NCI-H510A (cell line): ENCODE measurements around the gene TUT1.

Experiments used
- DNase-seq: peaks from one replicate; lab custom pipeline; 2025; lab: John Stamatoyannopoulos, UW

The TUT1 gene

DNA sequence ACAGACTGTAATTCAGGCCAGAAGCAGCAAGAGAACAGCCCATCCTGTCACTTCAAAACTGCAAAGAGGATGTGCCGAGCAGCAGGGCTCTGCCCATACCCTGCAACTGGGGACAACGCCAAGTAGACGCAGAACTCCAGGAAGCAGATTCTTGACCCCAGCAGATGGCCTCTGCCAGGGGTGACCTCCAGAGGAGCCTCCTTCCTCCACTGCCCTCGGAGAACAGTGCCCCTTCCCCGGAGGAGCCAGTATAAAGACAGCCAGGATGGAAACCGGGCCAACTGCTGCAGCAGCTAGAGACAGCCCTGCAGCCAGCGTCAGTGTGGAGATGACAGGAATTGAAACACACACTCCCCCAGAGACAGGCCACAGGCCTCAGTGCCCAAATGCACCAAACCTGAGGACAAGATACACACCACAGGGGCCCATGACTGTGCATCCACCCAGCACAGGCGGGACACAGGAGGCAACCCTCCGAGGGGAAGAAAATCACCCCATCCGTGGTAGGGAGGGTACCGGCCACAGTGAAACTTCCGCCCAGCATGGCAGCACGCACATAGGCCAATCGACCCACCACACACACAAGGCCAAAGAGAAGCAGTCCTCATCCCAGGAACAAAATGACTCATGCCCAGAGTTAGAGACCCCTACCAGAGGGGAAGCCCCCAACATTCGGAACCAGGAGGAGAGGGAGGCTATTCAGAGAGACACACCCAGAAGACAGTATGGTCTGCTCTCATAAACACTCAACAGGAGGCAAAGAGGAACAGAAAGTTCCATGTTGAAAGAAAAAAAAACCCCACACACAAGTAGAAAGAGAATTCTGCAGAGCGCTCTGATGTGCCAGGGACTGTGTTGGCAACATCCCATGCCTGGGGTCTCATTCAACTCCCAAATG lies 50.3 kb downstream of the TUT1 start:
- no peak for DNase-seq

DNA sequence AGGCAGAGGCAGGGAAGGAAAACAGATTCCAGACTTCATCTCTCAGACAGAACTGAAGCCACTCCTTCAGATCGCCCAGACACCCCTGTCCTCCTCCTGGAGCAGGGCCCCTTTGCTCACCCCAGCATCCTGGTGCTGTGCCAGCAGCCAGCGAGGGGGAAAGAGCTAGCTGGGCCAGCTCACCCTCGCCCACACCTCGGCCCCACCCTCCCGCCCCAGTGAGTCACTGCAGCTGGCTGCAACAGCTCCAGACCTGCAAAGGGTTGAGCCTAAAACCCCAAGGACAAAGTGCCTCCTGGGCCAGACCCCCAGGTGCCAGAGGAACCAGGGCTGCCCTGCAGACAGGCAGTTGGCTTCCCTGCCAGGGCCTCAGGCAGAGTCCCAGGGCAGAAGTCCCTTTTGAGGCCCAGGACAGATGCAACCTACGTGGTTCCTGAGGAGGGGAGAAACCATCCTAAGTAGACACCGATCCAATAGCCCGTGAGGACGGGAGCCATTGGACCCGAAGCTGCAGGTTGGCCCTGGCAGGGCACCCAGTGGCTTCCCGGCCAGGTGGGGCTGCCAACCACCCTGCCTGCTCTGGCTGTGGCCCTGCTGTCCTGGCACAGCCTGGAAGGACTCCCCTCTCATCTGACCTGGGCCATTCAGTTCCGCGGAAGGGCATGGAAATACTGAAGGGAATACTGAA lies 51.9 kb downstream of the TUT1 start:
- DNase-seq: peak; percentile 44

DNA sequence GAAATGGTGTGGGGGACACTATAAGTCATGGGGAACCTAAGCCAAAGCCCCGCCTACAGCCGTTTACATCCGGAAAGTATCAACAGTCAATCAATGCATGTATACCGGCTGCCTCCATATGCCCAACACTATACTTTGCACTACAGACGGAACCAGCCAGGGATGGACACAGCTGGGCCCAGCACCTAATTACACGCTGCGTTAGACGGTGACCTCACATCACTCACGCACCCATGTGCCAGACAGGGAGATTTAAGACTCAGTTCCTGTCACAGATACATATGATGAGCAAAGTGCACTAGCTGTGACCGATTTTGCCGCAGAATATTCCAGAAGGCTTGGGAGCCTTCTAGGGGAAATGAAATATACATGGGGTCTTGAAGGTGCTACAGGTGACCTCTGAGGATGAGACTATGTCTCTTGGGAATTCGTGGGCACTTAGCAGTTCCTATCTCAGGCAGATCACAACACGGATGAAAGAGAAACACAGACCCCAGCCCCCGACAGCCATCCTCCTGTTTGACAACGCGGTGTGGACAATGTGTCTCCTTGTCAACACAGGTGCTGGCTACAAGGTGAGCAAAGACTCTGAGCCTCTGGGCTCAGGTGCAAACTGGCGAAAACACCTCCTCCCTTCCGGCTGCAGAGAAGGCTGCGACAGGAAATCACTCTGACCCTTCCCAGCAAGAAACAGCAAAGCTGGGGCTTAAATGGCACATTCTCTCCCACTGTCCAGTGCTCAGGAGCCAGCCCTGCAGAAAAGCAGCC lies 52.7 kb downstream of the TUT1 start:
- peak; percentile 43 for DNase-seq

DNA sequence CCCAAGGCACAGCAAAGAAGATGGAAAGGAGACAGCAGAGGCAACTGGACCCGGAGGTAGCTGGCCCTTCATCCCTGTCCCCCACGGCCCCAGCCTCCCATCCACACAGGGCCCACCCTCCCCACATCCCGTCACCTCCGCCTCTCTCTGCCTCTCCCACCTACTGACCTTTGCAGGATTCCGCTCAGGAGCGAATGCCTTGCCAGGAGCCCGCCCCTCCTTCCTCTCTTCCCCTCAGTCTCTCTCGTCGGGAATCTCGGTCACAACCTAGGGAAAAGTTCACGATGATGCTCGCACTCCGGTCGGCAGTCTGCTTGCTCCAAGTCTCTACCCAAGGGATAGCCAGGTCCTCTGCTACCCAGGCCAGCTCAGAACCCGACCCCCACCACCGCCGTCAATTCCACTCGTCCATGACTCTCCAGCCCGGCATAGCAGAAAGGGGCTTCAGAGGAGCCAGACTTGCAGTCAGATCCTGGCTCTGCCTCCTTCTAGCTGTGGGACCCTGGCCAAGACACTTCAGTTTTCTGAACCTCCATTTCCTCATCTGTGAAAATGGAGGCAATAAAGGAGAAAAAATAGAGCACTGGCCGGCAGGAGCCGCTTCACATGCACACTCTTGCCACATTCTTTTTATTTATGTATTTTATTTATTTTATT lies 54.9 kb downstream of the TUT1 start:
- no peak for DNase-seq

DNA sequence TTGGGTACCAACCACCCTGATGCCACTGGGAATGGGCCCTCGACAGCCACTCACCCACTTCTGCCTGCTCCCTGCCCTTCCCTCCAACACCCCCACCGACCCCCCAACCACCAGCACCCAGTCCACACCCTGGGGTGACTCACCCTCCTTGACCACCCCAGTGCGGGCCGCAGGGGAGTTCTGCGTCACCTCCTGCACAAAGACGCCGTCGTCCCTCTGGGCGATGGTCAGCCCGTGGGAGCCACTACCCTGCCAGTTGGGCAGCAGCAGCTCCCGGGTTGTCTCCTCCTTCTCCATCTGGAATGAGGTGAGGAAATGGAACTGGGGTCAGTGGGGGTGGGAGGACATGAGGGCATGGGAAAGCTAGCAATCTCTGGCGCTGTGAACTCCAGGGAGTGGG lies 55.5 kb downstream of the TUT1 start:
- no peak for DNase-seq

DNA sequence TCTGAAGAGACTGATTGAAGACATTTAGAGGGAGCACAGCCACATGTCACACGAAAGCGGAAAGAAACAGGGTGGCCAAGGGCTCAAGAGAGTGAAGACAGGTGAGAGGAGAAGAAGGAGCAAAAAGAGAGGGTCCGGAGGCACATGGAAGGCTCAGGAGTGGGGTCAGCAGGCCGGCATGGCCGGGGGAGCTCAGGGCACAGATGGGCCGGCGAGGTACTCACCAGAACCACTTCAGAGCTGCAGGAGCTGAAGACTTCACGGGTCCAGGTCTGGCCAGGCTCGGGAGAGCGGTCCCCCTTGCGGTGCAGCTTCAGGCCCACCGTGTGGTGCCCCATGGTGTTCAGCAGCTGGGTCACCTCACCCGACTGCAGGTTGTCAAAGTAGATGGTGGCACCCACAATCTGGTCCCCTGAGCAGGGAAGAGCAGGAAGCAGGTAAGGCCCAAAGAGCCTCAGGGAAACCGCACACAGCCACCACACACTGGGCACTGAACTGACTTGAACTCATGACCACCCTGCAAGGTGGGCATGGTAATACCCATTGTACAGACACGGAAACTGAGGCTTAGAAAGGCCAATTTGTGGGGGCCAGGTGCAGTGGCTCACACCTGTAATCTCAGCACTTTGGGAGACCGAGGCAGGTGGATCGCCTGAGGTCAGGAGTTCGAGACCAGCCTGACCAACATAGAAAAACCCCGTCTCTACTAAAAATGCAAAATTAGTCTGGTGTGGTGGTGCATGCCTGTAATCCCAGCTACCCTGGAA lies 56.4 kb downstream of the TUT1 start:
- DNase-seq: no peak

DNA sequence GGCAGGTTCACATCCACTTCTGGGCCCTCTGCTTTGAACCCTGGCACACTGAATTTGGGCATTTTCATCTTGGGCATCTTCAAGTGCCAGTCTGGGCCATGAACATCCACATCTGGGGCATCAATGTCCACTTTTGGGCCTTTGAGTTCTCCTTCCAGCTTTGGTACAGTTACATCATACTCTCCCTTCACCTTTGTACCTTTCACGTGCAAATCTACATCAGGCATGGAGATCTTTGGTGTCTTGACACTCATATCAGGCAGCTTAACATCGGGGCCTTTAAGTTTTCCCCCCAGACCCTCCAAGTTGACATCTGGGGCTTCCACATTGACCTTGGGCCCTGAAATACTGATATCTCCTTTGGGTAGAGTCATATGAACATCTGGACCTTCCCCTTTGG lies 59.2 kb downstream of the TUT1 start:
- no peak for DNase-seq
